ENCODE results near the gene DDTL. TPM values are rescaled to one million over a fixed set of nuclear protein-coding genes. Genes with fewer than 3 reads are reported as not detected.
A peak's percentile ranks its signal among the peaks of the same experiment; 100 is the strongest.
"Not testable (repeated sequence)": the region's sequence is repeated elsewhere in the genome, so short reads cannot be mapped to it uniquely, and the experiment has no call there.

DDTL gene
- total RNA-seq, 5 donors from 2014 or later (not counting 1 experiment from before 2014, with no cell fraction given) = 3.5 to 7.7 (median 3.9) TPM; not detected in 1

DNA sequence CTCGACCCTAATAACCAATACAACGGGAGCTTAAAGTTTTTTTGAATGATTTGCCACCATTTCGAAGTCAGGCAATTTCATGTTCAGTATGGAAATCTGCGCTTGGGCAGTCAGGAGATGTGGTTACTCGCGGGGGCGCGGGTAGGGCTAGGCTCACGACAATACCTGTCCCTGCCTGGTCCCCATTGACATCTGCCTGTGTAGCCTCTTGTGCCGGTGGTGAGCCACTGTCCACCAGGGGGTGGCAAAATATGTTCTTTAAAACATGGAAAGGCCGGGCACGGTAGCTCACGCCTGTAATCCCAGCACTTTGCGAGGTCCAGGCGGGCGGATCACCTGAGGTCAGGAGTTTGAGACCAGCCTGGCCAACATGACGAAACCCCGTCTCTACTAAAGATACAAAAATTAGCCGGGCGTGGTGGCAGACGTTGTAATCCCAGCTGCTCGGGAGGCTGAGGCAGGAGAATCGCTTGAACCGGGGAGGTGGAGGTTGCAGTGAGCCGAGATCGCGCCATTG, 8.2 kb downstream of the DDTL start:
- H3K4me3 Mint-ChIP-seq; H3K27me3 ChIP-seq (replicated peaks in 1 of 2; ENCODE audit: control insufficient read depth in 2 of 2, extremely low read depth in 1 of 2, insufficient read depth in 2 of 2, low read length in 1 of 2); H3K9me3 Mint-ChIP-seq; H3K27me3 Mint-ChIP-seq; H3K27ac Mint-ChIP-seq; POLR2A ChIA-PET; H3K27ac ChIP-seq (ENCODE audit: low read length); H3K4me3 ChIP-seq (ENCODE audit: control insufficient read depth in 1 of 2, extremely low read depth in 1 of 2, low read length in 1 of 2); H3K9me3 ChIP-seq; DNase-seq; CTCF ChIA-PET: not testable (repeated sequence)
- H3K4me1 ChIP-seq (ENCODE audit: control insufficient read depth in 1 of 2, extremely low read depth in 1 of 2, insufficient read depth in 2 of 2, low read length in 2 of 2) = peaks cover 0 to 11% of the 10 kb centered on the region in 2 experiments
- Mint-ChIP-seq H3K36me3 (peaks cover 10% of the 10 kb centered on the region), H3K4me1 (peaks cover 10 to 22% (median 17%) of the 10 kb centered on the region in 3 donors)
- peak; percentile 21 to 35 (median 28) for ATAC-seq (replicated peaks in 1 of 4)
- peaks cover 6 to 21% of the 10 kb centered on the region in 2 donors for H3K36me3 ChIP-seq (ENCODE audit: control insufficient read depth in 2 of 2, extremely low read depth in 1 of 2, insufficient read depth in 1 of 2, low read length in 1 of 2)
- no CpG with 5 or more reads among the region's 27 CpGs for WGBS (ENCODE audit: insufficient coverage)

DNA sequence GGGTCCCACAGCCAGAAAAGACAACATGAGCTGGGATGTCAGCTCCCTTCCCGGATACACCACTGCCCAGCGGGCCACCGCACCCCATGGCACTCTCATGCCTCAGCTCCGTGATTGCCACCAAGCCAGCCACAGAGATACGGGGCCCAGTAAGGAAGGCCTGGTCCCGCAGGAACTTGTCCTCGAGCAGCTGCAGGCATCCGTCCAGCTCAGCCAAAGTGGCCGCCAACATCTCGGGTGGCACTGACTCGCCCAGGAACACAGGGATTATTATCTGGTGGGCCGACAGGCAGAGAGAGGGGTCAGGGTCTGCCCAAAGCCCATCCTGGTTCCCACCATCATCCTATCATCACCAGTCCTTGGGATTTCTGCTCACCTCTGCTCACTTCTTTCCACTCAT, 10.6 kb downstream of the DDTL start:
- H3K27me3 Mint-ChIP-seq; H3K4me1 ChIP-seq (ENCODE audit: control insufficient read depth in 1 of 2, extremely low read depth in 1 of 2, insufficient read depth in 2 of 2, low read length in 2 of 2); H3K27ac ChIP-seq (ENCODE audit: low read length); H3K36me3 ChIP-seq (ENCODE audit: control insufficient read depth in 2 of 2, extremely low read depth in 1 of 2, insufficient read depth in 1 of 2, low read length in 1 of 2); H3K9me3 Mint-ChIP-seq; H3K36me3 Mint-ChIP-seq; H3K9me3 ChIP-seq; POLR2A ChIA-PET; H3K27ac Mint-ChIP-seq; H3K27me3 ChIP-seq (replicated peaks in 1 of 2; ENCODE audit: control insufficient read depth in 2 of 2, extremely low read depth in 1 of 2, insufficient read depth in 2 of 2, low read length in 1 of 2); DNase-seq; H3K4me1 Mint-ChIP-seq; CTCF ChIA-PET; H3K4me3 ChIP-seq (ENCODE audit: control insufficient read depth in 1 of 2, extremely low read depth in 1 of 2, low read length in 1 of 2); H3K4me3 Mint-ChIP-seq; ATAC-seq (replicated peaks in 1 of 4): not testable (repeated sequence)
- WGBS (ENCODE audit: insufficient coverage) = no CpG with 5 or more reads among the region's 12 CpGs

DNA sequence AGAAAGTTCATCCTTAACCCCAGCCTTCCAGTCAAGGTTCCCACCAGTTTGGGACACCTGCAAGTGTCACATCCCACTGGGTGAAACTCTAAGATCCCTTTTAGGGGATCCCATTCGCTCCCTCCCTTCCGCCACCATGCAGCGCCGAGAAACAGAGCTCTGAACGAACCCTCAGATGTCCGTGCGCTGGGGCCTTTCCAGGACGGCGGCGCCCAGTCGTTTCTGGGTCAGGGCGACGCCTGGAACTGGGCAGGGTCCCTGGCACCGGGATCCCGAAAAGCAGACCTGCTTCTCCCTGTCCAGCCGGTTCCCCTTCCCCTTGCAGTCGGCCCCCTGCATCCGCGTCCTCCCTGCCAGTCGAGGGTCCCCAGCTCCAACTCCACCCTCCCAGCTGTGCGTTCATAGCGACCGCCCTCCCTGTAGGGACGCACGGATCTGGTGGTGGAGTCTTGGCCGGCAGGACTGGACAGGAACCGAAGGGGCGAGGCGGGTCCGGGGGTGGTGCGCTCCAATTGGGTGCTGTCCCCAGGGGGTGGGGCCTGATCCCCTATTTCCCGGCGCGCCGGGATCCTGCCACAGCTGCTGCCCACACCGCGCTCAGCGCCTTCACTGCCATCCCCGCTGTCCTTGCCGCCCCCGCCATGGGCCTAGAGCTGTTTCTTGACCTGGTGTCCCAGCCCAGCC, 13.0 kb downstream of the DDTL start, which contains the start of gene GSTT2:
Gene GSTT2 (plus strand): TSS at position 578 of the 684 bp plus-strand sequence.
- H3K36me3 ChIP-seq (ENCODE audit: control insufficient read depth in 2 of 2, extremely low read depth in 1 of 2, insufficient read depth in 1 of 2, low read length in 1 of 2); CTCF ChIA-PET; POLR2A ChIA-PET; H3K27ac Mint-ChIP-seq; ATAC-seq (replicated peaks in 1 of 4); H3K4me1 ChIP-seq (ENCODE audit: control insufficient read depth in 1 of 2, extremely low read depth in 1 of 2, insufficient read depth in 2 of 2, low read length in 2 of 2); H3K27me3 Mint-ChIP-seq; H3K27ac ChIP-seq (ENCODE audit: low read length); H3K9me3 Mint-ChIP-seq; H3K27me3 ChIP-seq (replicated peaks in 1 of 2; ENCODE audit: control insufficient read depth in 2 of 2, extremely low read depth in 1 of 2, insufficient read depth in 2 of 2, low read length in 1 of 2); DNase-seq; H3K9me3 ChIP-seq; H3K4me3 Mint-ChIP-seq; H3K4me3 ChIP-seq (ENCODE audit: control insufficient read depth in 1 of 2, extremely low read depth in 1 of 2, low read length in 1 of 2); H3K4me1 Mint-ChIP-seq; H3K36me3 Mint-ChIP-seq: not testable (repeated sequence)
- WGBS (ENCODE audit: insufficient coverage) = no CpG with 5 or more reads among the region's 41 CpGs

DNA sequence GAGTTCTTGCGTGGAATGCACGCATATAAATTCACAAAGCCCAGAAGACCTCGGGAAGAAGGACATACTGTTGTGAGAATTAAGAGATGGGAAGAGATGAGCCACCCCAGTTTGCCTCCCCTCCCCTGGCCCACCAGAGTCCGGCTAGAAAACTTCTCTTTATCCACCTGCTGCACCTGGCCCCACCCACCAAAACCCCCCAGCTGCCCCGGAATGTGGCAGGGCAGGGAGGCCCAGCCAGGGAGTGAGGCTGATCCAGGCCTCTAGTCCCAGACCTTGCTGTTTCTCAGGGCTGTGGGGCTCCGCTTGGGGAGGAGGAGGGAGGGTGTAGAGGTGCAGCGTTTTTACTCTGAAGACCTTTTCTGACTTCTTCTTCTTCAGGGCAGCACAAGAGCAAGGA, 13.9 kb downstream of the DDTL start:
- H3K4me1 Mint-ChIP-seq; H3K36me3 ChIP-seq (ENCODE audit: control insufficient read depth in 2 of 2, extremely low read depth in 1 of 2, insufficient read depth in 1 of 2, low read length in 1 of 2); H3K4me3 ChIP-seq (ENCODE audit: control insufficient read depth in 1 of 2, extremely low read depth in 1 of 2, low read length in 1 of 2); H3K27me3 Mint-ChIP-seq; POLR2A ChIA-PET; DNase-seq; CTCF ChIA-PET; H3K27ac Mint-ChIP-seq; H3K4me1 ChIP-seq (ENCODE audit: control insufficient read depth in 1 of 2, extremely low read depth in 1 of 2, insufficient read depth in 2 of 2, low read length in 2 of 2); H3K36me3 Mint-ChIP-seq; ATAC-seq (replicated peaks in 1 of 4); H3K9me3 Mint-ChIP-seq; H3K27me3 ChIP-seq (replicated peaks in 1 of 2; ENCODE audit: control insufficient read depth in 2 of 2, extremely low read depth in 1 of 2, insufficient read depth in 2 of 2, low read length in 1 of 2); H3K4me3 Mint-ChIP-seq; H3K27ac ChIP-seq (ENCODE audit: low read length); H3K9me3 ChIP-seq: not testable (repeated sequence)
- no CpG with 5 or more reads among the region's 7 CpGs for WGBS (ENCODE audit: insufficient coverage)

DNA sequence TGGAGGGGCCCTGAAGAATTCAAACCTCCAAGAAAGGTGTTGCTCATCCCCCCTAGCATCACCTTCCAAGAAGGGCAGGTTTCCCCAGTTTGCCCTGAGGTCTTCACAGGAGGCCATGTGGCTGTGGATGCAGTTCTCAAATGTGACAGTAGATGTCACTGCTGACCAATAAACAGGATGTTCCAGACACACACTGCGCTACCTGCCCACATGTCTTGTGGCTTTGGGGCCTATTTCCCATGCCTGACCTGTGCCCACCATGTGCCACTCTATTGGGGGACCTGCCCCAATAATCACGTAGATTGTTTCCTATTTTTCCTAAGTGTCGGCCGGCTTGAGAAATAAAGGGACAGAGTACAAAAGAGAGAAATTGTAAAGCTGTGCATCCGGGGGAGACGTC, 17.7 kb downstream of the DDTL start:
- 56% methylated on average over 2 of the region's 6 CpGs for WGBS (ENCODE audit: insufficient coverage)
- no peak overlapping the region for H3K4me3 Mint-ChIP-seq
- H3K4me1 Mint-ChIP-seq = peaks cover 0 to 4% (median 2%) of the 10 kb centered on the region in 3 donors
- H3K9me3 ChIP-seq = no peaks in the 10 kb centered on the region
- H3K9me3 Mint-ChIP-seq = no peaks in the 10 kb centered on the region
- DNase-seq = peak in 16 of 35 experiments; percentile 7 to 67 (median 32)
- peaks cover 0 to 2% of the 10 kb centered on the region in 2 donors for H3K27me3 Mint-ChIP-seq
- no peaks in the 10 kb centered on the region for H3K36me3 ChIP-seq (ENCODE audit: control insufficient read depth in 2 of 2, extremely low read depth in 1 of 2, insufficient read depth in 1 of 2, low read length in 1 of 2)
- H3K4me3 ChIP-seq (ENCODE audit: control insufficient read depth in 1 of 2, extremely low read depth in 1 of 2, low read length in 1 of 2) = no peak overlapping the region
- peak overlapping the region in 1 of 2 donors; percentile 66 for H3K27ac Mint-ChIP-seq
- no peaks in the 10 kb centered on the region for H3K4me1 ChIP-seq (ENCODE audit: control insufficient read depth in 1 of 2, extremely low read depth in 1 of 2, insufficient read depth in 2 of 2, low read length in 2 of 2)
- no peak overlapping the region for H3K27ac ChIP-seq (ENCODE audit: low read length)
- ATAC-seq (replicated peaks in 1 of 4) = peak; percentile 64 to 97 (median 73)
- ChIA-PET POLR2A (no interaction called here), CTCF (no interaction called here)
- peaks cover 0 to 9% of the 10 kb centered on the region in 2 experiments for H3K27me3 ChIP-seq (replicated peaks in 1 of 2; ENCODE audit: control insufficient read depth in 2 of 2, extremely low read depth in 1 of 2, insufficient read depth in 2 of 2, low read length in 1 of 2)
- no peaks in the 10 kb centered on the region for H3K36me3 Mint-ChIP-seq

DNA sequence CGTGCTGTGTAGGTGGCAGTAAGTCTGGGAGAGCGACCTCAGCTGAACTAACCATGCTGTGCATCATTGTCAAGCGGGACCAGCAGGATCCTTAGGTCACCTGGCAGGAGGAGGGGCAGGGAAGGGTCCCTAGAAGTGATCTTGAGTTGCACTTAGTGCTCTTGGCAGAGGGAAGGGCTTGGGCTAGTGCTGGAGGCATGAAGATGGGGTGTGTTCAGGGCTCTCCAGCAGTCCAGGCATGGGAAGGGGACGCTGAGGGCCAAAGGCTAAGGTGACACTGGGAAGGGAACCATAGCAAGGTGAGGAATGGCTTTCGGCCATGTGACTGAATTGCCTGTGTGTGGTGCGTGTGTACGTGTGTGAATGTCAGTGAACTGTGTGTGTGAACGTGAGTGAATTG, 19.4 kb downstream of the DDTL start:
- H3K9me3 Mint-ChIP-seq; H3K36me3 ChIP-seq (ENCODE audit: control insufficient read depth in 2 of 2, extremely low read depth in 1 of 2, insufficient read depth in 1 of 2, low read length in 1 of 2); H3K27ac ChIP-seq (ENCODE audit: low read length); H3K4me1 Mint-ChIP-seq; H3K27me3 ChIP-seq (replicated peaks in 1 of 2; ENCODE audit: control insufficient read depth in 2 of 2, extremely low read depth in 1 of 2, insufficient read depth in 2 of 2, low read length in 1 of 2); CTCF ChIA-PET; H3K4me3 ChIP-seq (ENCODE audit: control insufficient read depth in 1 of 2, extremely low read depth in 1 of 2, low read length in 1 of 2); DNase-seq; H3K4me1 ChIP-seq (ENCODE audit: control insufficient read depth in 1 of 2, extremely low read depth in 1 of 2, insufficient read depth in 2 of 2, low read length in 2 of 2); POLR2A ChIA-PET; ATAC-seq (replicated peaks in 1 of 4); H3K36me3 Mint-ChIP-seq; H3K27ac Mint-ChIP-seq; H3K9me3 ChIP-seq; H3K27me3 Mint-ChIP-seq; H3K4me3 Mint-ChIP-seq: not testable (repeated sequence)
- WGBS (ENCODE audit: insufficient coverage) = 89% methylated on average over 8 of the region's 8 CpGs

Data from T-cell (primary cell).